HuH-7 (cell line): ENCODE measurements around the gene TK2.

ENCODE experiments used
- DNase-seq: peaks from one replicate; pipeline ENCODE4 v3.0.0; 2011; ENCODE audit warnings: low spot score

The TK2 gene

GRCh38 chr16:66544016-66544757, 5.7 kb downstream of the TK2 start:
- DNase-seq: no peak

DNA sequence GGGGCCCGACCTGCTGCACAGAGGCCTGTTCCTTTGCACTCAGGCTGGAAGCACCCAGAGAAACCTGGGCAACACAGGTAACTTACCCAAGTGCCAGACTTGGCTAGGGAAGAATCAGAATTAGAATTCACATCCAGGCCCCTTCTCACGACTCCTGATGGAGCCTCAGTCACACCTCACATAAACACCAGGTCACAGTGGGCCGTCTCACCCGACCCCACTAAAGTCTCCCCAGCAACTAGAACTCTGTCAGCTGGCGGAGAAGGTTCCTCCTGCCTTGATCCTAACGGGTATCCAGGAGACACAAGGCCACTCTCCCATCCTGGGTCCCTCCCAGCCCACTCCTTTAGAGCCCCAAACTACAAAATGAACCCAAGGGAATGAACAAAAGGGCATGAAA, 6.4 kb downstream of the TK2 start:
- DNase-seq: no peak

DNA sequence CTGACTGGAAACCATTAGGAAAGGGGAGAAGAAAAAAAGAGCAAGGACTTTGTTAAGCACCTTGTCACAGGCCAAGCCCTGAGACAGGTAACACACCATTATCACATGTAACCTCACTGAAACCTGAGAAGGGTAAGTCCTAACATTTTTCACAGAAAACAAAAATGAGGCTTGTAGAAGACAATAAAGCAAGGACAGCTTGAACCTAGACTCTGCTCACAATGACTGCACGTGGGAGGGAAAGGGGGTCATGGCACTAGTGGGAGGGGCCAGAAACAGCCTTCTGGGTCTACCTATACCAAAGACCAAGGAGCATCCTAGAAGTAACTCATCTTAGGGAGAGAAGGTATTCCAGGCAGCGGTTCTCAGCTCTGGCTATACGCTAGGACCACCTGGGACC, 7.5 kb downstream of the TK2 start:
- DNase-seq: no peak

DNA sequence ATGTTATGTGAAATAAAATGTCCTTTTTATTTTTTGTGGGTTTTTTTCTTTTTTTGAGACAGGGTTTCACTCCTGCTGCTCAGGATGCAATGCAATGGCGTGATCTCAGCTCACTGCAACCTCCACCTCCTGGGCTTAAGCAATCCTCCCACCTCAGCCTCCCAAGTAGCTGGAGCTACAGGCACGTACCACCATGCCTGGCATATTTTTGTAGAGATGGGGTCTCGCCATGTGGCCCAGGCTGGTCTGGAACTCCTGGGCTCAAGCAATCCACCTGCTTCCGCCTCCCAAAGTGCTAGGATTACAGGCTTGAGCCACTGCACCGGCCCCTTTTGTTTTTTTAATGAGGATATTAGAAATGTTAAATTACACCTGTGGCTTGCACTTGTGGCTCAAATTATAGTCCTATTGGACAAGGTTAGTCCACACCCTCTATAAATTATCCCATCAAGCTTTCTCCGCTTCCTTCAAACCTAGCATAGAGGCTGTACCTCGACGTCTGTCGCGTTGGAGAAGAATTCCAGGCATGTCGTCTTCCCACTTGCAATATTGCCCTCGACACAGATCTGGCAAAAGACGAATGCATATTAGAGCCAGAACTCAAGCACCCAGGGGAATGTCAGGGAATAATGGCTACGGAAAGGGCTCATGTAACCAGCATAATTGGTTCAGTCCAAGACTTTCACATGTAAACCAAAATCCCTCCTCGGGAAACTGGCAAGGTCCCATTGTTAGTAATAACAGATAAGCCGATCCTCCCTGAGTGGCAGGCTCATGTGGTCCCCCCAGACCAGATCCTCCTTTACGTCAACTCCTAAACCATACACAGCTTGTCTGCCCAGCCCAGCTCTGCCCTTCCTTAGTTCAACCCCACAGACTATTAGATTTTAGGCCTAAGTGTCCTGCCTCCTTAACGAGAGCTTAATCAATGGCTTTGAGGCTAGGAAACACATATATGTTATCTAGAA, 8.2 kb downstream of the TK2 start:
- no peak for DNase-seq

DNA sequence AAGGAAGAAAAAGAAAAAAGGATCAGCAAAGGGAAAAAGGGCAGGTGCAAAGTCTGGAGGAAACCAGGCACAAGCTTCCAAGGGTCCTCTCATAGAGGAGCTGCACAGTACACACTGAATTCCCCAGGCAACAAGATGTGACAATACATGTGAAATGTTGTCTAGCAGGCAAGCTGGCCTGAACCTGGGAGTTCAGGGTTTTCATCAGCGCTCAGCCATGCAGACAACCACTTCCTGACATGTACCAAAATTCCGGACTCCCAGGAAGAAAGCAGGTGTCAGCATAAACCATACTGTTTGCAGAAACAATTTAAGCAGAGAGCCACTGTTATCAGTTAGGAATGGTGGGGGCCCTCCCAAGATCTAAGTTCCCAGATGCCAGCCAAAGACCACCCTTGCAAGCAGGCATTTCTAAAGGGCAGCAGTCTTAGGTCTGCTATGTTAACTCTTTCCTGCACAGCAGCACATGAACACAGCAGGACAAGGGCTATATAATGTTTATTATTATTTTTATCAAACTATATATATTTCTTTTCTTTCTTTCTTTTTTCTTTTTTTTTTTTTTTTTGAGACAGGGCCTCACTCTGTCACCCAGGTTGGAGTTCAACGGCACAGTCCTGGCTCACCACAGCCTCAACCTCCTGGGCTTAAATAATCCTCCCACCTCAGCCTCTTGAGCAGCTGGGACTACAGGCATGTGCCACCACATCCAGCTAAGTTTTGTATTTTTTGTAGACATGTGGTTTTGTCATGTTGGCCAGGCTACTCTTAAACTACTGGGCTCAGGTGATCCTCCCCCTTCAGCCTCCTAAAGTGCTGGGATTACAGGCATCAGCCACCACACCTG, 10.1 kb downstream of the TK2 start:
- DNase-seq: no peak

GRCh38 chr16:66538910-66539309, 11.0 kb downstream of the TK2 start:
- no peak for DNase-seq

- DNase-seq: no peak
Measured at GRCh38 chr16:66537236-66537635, 12.7 kb downstream of the TK2 start.

DNA sequence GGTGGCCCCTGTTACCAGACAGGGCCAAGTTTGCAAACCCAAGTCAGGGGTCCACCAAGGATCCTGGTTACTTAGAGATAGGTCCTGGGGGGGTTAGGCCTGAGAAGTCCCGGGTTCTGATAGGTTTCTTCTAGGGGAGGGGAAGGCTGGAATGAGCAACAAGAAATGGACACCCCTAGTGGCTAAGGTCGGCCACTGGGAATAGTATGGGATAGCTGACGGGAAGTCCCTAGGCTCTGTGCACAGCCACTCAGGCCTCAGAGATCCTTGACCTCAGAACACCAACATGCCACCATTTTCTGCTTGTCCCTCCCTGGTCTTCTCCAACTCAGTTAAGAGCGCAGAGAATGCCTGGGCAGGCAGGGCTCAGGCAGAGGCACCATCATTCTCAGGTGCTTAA, 13.4 kb downstream of the TK2 start:
- no peak for DNase-seq

GRCh38 chr16:66534376-66534799, 15.5 kb downstream of the TK2 start:
- DNase-seq: no peak

- DNase-seq: no peak
Measured at GRCh38 chr16:66529475-66529874, 20.4 kb downstream of the TK2 start.

DNA sequence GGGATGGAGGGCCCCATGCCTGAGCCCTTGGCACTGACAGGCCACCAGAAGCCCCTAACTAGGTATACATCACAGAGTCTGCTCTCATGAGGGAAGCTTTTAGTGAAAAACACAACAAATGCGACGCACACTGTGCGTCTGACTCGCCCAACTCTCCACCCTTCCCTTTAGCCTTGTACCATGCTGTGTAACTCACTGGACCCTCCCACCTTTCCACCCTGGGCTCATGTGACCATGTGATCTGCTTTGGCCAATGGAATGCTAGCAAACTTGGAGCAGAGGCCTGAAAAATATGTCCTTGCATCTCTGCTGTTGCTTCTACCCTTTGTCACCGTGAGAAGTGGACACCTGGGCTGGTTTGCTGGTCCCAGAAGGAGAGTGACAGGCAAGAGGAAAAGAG, 21.6 kb downstream of the TK2 start:
- no peak for DNase-seq

DNA sequence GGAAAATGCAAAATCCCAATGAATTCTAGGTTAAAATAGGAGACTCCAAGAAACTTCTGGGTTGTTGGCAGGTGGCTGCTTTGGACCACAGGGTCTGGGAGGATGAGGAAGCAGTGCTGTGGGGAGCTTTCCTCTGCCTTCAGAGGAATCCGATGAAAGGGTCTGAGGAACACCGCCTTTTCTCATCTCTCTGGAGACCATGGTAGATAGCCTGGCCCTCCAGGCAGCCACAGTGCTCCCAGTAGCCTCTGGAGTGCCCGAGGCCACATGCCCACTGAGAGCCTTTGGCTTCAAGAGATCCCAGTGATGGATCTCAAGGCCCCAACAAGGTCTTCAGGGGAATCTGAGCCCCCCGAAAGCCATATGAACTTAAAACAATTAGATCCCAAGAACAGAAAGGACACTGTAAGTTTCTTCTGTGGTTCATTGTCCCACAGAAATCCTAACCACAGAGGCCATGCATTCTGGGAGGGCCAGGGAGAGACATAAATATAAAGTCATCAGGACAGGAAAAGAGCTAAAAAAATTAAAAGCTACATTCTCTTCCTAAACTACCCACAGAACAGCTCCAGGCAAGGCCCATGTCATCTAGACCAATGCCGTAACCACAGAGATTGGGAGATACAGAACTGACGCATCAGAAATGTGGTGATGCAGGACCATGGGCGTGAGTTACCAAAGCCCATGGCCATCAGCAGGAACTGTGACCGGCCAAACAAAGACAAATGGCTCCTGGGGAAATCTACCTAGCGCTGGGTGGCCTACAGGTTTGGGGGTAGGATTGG, 24.3 kb downstream of the TK2 start:
- no peak for DNase-seq

DNA sequence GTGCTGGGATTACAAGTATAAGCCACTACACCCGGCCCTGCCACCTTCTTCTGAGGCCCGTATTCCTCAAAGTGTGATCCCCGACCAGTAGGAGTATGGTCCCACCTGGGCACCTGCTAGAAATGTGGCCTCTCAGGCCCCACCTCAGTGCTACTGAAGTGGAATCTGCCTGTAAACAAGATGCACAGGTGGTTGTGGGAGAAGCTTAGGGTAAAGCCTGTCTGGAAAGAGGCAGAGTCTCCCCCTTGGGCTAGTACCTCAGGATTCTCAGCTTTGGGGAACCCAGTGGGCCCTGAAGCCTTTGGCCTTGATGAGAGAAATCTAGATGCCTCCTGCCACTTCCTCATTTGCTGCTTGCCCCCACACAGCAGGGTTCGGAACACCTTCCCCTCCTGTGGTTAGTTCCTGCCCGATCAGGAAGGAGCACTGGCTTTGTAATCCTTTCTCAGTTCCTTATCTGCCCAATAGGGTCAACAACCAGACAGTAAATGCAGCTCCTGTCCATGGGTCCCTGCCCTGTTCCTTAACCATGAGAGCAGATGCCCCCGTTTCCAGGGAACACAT, 25.2 kb downstream of the TK2 start:
- no peak for DNase-seq

DNA sequence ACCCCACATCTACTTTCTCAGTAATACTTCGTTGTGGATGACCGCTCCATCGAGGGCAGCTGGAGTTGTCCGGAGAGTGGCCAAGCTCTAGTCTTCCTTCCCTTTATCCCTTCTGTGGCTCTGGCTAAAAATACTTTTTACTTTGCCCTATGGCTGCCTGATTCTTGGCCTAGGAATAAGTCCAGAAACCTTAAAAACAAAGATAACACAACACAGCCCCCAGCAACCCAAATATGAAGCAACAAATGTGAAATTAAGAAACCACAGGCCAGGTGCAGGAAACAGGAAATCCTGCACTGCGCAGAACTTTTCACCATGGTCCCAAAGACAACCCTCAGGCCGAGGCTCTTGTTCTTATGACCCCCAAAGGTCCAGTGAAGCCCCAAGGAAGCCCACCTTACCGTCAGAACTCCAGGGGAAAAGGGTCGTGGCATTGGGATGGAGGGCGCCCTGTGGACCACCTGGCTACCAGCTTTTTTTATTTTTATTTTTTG, 26.0 kb downstream of the TK2 start:
- no peak for DNase-seq

DNA sequence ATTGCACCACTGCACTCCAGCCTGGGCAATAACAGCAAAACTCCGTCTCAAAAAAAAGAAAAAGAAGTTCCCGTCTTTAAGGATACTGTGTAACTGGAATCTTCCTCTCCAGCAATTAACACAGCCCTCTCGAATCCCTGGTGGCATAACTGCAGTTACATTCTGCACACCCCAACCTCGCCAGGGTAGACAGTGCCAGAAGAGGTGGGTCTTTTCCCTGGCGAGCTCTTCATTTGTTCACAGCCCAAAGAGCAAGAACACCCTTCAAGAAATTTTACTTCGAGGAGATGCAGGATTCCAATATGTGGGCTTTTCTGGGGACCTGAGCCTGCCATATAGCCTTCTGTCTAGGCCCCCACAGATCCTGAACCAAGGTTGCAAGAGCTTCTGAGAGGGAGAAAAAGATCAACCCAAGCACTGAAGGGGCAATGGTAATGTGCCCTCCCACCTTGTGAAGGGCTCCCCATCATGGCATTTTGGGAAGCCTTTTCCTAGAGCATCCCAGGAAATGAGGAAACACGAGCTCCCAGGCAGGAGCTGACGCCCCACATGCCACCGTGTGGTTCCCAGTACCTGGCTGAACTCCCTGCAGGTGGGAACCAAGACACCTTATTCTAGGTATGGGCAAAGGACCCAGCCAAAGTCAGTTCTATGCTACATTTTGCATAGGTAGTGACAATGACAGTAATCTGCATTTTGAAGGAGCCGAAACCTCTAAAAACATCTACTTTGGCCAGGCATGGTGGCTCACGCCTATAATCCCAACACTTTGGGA, 26.9 kb downstream of the TK2 start:
- no peak for DNase-seq

DNA sequence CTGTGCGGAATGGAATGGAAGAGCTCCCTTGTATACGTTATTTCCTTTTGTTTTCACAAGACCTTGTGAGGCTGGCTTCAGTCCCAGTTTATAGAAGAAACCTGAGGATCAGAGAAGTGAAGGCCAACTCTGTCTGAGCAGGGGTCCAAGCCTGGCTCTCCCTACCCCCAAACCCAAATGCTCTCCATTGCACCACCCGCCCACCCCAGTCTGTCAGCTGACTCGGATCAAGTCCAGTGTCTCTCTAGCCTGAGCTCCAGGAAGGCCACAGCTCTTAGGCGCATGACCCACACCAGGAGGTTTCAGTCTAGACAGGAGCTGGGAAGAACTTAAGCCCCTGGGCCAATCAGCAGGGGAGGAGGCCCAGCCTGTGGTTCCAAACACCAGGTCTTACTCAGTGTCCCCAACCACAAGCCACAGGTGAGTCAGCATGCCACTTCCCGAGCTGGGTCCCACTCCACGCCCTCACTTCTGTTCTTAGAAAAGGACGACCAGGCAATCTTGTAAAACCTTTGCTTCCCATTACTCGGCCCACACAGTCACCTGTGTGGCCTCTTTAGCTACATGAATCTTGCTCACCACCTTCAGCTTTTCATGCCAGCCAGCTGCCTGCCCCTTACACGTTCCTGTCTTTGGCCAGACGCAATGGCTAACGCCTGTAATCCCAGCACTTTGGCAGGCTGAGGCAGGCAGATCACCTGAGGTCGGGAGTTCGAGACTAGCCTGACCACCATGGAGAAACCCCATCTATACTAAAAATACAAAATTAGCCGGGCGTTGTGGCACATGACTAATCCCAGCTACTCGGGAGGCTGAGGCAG, 27.8 kb downstream of the TK2 start:
- no peak for DNase-seq

DNA sequence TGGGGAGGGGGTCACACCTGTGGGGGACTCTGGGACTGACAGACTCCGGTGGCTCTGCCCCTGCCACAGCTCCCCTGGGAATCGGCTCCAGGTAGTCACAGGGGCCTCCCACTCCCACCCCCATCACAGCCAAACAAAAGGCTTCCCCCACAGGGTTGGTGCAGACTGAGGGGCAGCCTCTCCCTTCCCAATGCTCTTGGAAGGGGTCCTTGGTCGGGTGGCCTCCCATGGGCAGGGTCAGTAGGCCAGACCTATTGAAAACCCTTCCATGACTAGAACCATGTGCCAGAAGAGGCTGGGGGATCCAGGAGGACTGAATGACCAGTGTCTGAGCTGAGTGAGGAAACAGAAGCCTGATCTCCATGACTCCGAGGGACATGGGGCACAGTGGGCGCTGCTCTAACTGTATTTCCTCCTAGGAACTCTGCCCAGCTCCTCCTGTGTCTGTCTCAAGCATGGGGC, 28.6 kb downstream of the TK2 start:
- no peak for DNase-seq

GRCh38 chr16:66520406-66521170, 29.3 kb downstream of the TK2 start:
- no peak for DNase-seq
